Hepatocyte (in vitro differentiated cells): ENCODE measurements around the gene RCOR2.

Experiments
- EZH2 ChIP-seq: fragments of 200-600 bp; sonication (generic); IDR thresholded peaks from 2 replicates; pipeline ENCODE4 v1.6.1; 2016; ENCODE audit warnings: antibody characterized with exemption, mild to moderate bottlenecking, borderline replicate concordance
- EZH2phosphoT487 ChIP-seq: fragments of 200-600 bp; sonication (generic); IDR thresholded peaks from one replicate; pipeline ENCODE4 v1.6.1; 2018; ENCODE audit warnings: antibody characterized with exemption, mild to moderate bottlenecking, low read depth, moderate library complexity; ENCODE audit not compliant: unreplicated experiment, severe bottlenecking
- TF ChIP-seq, protein P1 (sequence below): fragments of 200-600 bp; sonication (generic); IDR thresholded peaks from 2 replicates; pipeline ENCODE4 v1.5.1; 2016; ENCODE audit warnings: antibody characterized with exemption, mild to moderate bottlenecking; ENCODE audit not compliant: poor library complexity

GRCh38 chr11:63904743-63905142 is 12.2 kb downstream of the RCOR2 start:
- TF ChIP-seq EZH2phosphoT487, result no peak
- TF ChIP-seq, protein P1, sequence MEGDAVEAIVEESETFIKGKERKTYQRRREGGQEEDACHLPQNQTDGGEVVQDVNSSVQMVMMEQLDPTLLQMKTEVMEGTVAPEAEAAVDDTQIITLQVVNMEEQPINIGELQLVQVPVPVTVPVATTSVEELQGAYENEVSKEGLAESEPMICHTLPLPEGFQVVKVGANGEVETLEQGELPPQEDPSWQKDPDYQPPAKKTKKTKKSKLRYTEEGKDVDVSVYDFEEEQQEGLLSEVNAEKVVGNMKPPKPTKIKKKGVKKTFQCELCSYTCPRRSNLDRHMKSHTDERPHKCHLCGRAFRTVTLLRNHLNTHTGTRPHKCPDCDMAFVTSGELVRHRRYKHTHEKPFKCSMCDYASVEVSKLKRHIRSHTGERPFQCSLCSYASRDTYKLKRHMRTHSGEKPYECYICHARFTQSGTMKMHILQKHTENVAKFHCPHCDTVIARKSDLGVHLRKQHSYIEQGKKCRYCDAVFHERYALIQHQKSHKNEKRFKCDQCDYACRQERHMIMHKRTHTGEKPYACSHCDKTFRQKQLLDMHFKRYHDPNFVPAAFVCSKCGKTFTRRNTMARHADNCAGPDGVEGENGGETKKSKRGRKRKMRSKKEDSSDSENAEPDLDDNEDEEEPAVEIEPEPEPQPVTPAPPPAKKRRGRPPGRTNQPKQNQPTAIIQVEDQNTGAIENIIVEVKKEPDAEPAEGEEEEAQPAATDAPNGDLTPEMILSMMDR, result no peak
- TF ChIP-seq EZH2, result no peak
